HG02938 (cell line): ENCODE measurements around the gene SCARF1.

ENCODE experiments used
- ATAC-seq: cut with Tn5 transposase; IDR thresholded peaks from one replicate; pipeline ENCODE4 v1.9.1; 2021; ENCODE audit warnings: mild to moderate bottlenecking, moderate library complexity; ENCODE audit not compliant: unreplicated experiment

The SCARF1 gene

GRCh38 chr17:1601571-1601970 is 44.0 kb downstream of the SCARF1 start:
- no peak for ATAC-seq

GRCh38 chr17:1598399-1599095 is 47.0 kb downstream of the SCARF1 start:
- no peak for ATAC-seq

GRCh38 chr17:1597861-1598342 is 47.6 kb downstream of the SCARF1 start:
- no peak for ATAC-seq

- no peak for ATAC-seq
Measured at GRCh38 chr17:1593630-1593931, 52.0 kb downstream of the SCARF1 start.

- no peak for ATAC-seq
Measured at GRCh38 chr17:1592751-1593629, 52.5 kb downstream of the SCARF1 start.

- ATAC-seq = no peak
Measured at GRCh38 chr17:1591474-1592090, 54.0 kb downstream of the SCARF1 start.

- ATAC-seq = no peak
Measured at GRCh38 chr17:1590747-1591473, 54.6 kb downstream of the SCARF1 start.

- no peak for ATAC-seq
Measured at GRCh38 chr17:1590029-1590746, 55.3 kb downstream of the SCARF1 start.

- no peak for ATAC-seq
Measured at GRCh38 chr17:1588821-1589585, 56.5 kb downstream of the SCARF1 start.

- no peak for ATAC-seq
Measured at GRCh38 chr17:1584167-1584566, 61.4 kb downstream of the SCARF1 start.
